Activated CD4-positive, alpha-beta T cell treated with anti-CD3 and anti-CD28 coated beads, Interleukin-2, amount 50 U/mL, for 16 hours (primary cell): ENCODE data around the gene PLXND1.
"Not testable (repeated sequence)": the region's sequence is repeated elsewhere in the genome, so short reads cannot be mapped to it uniquely, and the experiment has no call there.

Experiments
- DNase-seq: peaks from one replicate; pipeline ENCODE4 v3.0.0-alpha.2; 2020

Gene PLXND1

DNA sequence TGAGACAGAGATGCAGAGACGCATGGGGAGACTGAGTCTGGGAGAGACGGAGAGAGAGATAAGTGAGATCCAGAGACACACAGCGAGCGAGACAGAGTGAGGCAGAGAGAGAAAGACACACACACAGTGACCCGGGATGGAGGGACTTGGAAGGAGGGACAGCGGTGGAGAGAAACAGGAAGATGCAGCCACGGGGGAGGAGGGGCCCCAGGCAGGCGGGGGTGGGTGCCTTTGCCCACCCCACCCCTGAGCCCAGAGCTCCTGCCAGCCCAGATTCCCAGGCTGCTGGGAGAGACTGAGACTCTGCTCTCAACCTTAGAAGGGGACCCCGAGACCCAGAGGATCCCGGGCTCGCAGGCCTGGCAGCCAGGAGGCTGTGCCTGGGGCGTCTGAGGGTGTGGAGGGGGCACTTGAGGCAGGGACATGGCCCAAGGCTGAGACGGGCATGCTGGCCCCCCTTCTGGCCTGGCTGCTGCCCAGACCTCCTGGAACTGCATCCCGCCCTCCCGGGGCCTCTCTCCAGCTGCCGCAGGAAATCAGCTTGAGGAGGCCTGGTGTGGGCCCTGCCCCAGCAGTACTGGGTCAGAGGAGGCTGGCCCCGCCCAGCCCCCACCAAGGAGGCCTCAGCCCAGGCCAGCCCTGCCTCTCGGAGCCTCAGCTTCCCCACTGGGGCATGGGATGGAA is 45.4 kb downstream of the PLXND1 start:
- DNase-seq: no peak

DNA sequence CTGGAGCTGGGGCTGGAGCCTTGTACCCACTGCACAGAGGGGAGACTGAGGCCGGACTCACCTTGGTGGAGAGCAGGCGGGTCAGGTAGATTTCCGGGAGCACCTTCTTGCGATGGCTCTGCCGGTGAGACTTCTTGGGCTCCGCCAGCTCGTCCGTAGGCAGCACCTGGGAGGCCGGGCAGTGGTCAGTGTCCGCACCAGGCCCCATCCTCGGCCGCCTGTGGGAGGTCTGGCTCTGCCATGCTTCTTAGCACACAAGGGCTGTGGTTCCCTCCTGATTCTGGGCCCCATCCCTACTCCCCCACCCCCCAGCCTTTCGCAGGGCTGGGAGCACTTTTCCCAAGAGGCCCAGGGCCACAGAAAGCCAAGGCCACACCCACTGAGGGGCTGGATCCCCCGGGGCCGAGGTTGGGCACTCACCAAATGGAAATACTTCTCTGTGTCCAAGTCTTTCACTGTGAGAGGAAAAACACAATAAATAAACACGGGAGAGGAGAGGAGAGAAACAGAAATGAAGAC is 46.1 kb downstream of the PLXND1 start:
- DNase-seq: no peak

DNA sequence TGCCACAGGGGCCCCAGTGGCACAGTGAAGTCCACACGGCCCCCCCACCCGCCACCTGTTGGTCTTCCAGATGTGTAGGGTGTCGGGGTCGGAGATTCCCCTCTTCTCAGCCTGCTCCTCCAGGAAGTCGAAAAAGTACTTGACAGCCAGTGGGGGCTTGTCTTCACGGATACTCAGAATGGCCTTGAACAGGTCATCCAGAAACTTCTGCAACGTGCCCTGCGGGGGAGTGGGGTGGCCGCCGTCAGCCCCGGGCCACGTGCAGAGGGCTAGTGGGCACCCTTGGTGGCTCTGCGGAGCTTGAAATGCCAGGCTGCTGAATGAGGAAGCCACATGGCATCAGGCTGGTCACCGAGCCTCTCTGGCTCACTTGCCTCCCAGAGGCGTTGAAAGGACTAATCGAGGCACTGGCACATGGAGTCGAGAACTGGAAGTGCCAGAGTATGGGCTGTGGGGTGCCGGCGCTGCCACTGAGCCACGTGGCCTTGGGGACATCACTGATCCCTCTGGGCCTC is 46.9 kb downstream of the PLXND1 start:
- DNase-seq: no peak

DNA sequence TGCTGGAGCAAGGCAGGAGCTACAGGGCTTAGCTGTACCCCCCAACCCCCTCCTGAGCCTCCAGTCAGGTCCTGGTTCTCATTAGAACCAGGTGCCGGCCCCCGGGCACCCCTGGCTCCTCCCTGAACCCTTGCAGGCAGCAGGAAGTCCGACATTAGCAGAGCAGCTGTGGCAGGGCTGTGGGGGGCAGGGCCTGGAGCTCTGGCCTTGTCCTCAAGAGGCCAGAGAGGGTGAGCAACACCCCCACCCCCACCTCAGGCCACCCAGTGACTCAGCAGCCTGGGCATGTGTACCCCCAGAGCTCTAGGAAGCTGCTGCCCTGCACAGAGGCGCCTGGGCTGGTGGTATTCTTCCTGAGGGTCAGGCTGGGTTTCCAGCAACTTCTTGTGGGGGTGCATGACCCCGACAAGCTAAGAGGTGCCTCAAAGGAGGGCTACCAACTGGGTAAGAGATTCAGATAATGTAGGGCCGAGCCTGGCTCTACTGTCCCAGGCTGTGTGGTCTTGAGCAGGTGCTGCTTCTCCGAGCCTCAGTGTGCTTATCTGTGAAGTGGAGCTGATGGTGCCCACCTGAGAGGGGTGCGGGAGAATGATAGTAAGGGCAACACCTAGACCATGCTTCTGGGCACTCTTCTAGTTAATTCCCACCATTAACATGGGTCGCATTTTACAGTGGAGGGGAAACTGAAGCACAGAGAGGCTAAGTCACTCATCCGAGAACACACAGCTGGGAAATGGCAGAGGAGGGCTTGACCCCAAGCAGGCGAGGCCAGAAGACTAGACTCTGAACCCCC is 47.5 kb downstream of the PLXND1 start:
- DNase-seq: no peak

DNA sequence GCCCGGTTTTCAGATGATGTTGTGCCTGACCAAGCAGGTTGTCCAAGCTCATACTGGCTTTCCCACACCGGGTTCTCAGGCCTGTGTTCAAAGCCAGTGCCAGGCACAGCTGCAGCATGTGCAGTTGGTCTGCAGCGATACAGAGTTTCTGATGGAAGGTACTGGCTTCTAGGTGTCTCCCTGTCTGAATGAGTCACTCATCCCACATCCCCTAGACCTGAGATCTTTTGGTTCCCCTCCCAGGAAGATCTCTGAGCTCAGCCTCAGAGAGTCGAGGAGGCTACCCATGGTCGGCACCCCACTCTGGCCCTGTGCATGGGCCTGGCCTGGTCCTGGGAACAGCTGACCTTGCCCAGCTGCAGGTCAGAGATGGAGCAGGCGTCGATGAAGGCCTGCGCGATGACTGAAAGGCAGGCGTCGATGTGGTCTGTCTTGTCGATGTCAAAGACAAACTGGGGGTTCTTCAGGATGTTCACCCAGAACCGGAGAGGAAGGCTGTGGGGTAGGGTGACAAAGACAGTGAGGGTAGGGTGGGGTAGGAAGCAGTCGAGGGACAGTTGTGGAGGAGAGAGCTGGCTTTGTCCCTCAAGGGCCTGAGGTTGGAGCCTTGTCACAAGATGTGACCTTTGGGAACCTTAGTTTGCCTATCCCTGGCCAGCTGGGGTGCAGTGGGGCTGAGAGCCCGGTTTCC is 48.2 kb downstream of the PLXND1 start:
- DNase-seq: no peak

DNA sequence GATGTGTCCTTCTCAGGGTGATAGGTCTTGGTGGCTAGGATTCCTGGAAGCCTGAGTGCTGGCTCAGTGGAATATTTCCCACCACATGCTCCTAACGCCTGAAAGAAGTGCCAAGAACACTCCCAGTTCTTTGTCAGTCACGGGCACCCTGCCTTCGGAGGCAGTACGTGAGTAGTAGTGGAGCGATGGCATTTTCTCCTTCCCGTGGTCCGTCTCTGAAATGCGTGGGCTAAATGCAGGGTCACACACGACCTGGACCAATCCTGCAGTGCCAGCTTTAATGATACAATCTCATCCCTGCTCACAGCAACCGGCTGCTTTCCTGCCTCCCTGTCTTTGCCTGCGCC is 49.0 kb downstream of the PLXND1 start:
- no peak for DNase-seq

DNA sequence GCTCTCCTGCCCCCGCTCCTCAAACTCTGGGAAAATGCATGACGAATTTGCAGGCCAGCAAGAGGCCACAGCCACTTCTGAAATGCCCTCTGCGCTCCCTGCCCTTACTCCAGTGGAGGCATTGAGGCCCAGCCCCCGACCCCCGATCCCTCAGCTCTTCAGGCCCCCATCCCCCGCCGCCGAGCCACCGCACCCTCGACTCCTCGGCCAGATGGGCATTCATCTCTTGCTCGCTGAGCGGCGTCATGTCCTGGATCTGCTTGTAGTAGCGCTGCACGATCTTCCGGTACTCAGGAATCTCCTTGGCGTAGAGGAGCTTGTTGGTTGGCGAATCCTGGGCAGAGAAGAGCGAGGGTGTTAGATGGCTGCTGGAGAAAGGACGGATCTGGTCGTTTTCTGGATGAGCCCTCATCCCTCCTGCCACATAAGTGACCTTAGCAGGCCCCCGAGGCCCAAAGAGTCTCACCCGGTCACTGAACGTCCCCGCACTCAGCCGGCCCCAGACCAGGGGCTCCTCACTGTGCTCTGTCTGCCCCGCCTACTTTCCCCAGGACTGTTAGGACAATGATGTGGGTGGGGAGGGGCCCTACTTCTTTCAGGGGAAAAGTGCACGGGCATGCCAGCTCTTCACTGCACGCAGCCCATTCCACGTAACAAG is 49.5 kb downstream of the PLXND1 start:
- no peak for DNase-seq

DNA sequence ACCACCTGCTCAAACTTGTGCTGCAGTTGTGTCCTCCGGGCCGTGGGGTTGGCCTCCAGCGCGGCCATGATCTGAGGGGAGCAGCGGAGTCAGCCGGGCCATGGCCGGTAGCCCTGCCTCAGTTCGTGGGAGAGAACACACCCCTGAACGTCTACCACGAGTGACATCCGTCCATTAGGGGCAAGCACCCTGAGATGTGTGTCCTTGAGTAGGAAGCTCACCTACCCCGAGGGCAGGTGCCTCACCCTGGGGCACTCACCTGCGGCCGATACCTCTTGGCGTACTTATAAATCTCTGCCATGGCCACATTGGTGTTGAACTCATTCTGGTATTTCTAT is 50.1 kb downstream of the PLXND1 start:
- DNase-seq: no peak

DNA sequence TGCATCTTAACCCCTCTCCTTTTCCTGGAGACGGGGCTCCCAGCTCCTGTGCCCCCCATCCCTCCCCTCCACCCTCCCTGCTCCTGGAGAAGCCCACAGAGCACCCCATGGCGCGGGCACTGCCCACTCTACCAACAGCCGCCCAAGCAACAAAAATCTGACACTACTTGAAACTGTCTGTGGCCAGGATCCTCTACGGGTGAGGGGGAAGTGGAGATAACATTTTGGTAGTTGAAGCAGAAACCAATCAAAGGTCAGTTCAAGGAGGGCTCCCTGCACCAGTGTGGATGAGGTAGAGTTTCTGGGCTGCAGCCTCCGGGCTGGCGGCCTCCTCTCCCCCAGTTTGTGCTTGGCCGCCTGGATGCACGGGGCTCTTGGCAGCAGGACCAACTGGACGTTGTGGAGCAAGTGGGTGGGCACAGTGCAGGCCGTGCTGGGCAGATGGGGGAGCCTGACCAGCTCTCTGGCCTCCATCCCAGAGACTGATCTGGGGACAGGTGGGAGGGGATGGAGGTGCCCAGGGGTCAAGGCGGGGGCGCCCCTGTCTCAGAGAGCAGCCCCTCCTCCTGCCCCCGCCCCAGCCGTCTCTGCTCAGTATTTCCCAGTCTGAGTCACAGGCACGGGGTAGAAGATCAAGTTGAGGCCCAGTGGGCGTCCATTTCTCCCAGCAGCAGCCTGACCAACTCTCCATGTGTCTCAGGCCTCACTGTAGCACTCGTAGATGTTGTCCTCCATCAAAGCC is 50.7 kb downstream of the PLXND1 start:
- no peak for DNase-seq

DNA sequence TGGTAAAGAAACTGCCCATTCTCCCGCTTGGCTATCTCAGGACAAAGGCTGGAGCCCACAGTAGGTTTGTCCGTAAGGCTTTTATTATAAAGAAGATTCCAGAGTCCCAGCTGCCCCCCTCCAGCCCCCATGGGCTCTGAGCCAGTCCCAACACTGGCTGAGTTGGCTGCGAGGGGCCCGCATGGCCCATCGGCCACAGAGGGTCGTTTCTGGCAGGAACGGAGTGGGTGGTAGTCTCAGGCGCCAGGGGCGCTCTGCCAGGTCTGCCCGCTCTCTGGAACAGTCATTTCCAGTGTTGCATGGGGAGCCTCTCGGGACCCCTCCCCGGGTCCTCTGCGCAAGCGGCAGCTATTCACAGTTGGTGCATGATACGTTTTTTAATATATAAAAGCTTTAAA is 51.3 kb downstream of the PLXND1 start:
- no peak for DNase-seq

DNA sequence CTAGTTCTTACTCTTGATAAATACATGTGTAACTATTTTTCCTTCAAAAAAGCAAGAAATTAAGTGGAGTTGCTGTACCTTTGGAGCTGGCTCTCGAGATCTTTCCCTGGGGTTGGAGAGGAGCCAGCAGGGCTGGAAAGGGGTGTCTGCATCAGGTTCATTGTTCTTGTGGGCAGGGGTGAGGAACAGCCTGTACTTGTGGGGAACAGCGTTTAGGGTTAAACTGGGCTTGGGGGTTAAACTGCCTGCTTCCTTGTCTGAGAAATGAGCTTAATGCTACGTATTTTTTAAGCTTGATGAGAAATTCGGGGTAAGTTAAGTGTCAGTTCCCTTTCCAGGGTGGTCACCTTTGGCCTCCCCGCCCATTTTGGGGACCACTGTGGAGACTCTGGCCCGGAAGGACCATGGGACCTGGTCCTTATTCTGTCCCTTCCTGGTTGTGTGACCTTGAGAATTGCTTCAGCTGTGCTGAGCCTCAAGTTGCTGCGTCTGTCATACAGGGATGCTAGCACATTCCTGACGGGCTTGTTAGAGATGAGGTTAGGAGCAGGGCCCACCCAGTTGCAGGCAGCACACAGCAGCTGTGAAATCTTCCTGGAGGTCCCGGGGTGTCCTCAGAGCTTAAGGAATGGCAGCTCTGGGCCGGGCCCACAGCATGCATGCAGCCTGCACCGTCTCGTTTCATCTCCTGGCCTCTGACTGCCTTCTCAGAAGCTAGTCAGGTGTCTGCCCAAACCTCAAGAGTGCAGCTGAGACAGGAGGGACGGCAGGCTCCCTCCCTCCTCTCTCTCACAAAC is 51.9 kb downstream of the PLXND1 start:
- no peak for DNase-seq

DNA sequence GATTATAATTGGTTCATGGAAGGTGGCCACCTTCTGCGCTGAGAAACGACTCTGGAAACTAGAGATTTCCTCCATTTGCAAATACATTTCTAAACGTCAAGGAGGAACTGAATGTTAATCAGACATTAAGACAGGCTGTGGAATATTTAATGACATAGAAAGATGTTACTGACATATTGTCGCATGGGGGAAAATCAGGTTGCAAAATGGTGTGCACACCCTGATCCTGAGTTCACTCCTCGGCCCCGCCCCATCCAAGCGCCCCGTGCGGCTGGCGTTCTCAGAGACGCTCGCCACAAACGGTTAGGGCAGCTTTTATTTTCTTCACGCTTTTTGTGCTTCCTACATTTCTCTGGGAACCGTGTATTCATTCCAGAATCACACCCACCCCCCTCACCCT is 52.8 kb downstream of the PLXND1 start:
- no peak for DNase-seq

DNA sequence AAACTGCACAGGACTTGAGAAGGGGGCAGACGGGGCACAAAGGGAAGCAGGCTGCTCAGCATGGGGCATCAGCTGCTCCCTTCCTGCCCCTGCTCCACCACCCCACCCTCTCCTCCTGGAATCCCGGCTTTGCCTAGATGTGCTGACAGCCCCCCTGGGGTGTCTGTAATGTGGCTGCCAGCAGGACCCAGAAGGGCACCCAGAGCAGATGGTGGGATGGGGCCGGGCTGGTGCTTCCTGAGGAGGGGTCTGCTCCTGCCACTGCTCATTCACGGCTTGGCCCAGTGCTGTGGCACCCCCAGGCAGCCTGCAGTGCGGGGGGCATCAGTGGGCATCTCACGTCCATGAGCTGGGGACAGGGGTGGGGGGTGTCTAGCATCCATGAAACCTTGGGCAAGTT is 53.3 kb downstream of the PLXND1 start:
- DNase-seq: no peak

DNA sequence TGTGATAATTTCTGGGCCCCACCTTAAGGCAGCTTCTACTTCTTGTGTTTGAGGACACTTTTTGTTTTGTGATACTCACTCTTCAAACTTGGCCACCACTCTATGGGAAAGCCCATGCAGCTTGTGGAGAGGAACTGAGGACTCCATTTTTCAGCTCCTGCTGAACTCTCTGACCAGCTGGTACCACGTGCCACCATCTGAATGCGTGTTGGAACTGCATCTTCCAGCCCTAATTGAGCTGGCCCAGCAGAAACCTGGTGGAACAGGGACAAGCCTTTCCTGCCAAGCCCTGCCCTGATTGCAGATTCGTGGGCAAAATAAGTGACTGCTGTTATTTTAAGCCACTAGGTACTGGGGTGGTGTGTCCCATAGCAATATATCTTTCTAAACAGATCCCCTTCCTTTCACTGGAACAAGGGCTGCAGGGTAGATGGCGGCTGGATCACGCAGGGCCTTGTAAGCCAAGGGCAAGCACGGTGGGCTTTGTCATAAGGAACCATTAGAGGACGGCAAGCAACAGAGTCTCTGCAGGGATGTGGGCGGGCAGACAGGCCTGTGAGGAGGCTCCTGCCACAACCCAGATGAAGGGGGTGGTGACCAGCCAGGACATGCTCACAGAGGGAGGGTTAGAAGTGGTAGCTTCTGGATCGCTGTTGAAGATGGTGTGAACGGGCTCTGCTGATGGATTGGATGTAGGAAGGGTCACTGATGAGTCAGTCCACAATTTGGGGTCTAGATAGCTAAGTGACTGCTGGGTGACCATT is 54.0 kb downstream of the PLXND1 start:
- no peak for DNase-seq

DNA sequence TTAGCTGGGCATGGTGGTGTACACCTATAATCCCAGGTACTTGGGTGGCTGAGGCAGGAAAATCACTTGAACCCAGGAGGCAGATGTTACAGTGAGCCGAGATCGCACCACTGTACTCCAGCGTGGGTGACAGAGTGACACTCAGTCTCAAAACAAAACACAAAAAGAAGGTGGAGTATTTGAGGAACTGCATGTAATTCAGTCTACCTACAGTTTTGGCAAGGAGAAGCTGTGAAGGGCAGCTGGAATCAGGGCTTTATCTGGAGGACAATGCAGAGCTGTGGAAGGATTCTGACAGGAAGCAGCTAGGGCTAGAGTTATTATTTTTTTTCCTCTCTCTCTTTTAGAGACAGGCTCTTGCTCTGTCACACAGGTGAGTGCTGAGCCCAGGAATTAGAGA is 56.7 kb downstream of the PLXND1 start:
- no peak for DNase-seq

DNA sequence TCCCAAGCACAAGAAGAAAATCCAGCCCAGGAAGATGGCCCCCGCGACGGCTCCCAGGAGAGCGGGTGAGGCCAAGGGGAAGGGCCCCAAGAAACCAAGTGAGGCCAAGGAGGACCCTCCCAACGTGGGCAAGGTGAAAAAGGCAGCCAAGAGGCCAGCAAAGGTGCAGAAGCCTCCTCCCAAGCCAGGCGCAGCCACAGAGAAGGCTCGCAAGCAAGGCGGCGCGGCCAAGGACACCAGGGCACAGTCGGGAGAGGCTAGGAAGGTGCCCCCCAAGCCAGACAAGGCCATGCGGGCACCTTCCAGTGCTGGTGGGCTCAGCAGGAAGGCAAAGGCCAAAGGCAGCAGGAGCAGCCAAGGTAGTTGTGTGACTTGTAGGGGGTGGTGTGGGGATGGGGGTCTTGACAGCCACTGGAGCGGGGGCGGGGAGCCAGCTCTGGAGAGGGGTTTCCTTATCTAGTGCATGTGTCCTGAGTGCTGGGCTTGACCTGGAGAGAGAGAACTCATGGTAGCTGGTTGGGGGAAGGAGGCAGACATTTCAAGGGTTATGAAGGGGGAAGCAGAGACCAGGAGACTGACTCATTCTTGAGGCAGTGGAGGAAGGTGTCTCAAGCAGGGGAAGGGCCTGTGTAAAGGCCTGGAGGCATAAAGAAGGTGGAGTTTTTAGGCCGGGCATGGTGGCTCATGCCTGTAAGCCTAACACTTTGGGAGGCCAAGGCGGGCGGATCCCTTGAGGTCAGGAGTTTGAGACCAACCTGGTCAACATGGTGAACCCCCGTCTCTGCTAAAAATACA is 57.3 kb downstream of the PLXND1 start:
- no peak for DNase-seq

DNA sequence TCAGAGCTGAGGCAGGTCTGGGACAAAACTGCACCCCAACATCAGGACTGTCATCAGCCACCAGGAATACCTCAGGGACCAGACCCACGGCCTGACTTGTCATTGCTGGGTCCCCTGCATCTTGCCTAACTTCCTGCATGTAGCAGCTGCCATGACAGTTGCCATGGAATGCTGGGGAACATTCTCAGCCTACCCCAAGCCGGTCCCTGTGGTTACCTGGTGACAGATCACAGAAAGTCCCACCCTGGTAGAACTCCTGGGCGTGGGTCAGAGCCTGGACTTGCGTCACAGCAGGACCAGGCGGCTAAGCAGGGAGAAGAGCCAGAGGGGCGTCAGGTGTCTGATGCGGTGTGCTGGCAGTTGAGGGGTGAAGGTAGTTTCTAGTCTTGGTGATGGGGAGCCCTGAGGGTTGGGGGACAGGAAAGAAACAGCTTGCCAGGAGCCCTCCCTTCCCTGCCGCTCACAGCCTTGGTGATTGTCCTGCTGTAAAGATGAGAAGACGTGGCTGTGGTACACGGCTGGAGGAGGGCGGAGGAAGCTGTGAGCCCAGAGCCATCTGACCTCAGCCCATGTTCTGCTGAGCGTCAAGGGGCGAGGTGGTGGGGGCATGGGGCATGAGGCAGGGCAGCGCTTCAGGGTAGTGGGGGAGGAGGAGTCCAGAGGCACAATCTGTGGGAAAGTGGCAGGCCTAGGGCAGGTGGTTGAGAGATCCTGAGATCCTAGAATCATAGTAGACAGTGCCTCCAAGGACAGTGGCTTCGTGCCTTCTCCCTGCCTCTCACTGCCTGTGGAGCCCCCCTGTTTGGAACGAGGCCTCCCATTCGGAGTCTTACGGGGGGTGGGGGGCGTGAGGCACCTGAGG is 58.1 kb downstream of the PLXND1 start:
- no peak for DNase-seq

DNA sequence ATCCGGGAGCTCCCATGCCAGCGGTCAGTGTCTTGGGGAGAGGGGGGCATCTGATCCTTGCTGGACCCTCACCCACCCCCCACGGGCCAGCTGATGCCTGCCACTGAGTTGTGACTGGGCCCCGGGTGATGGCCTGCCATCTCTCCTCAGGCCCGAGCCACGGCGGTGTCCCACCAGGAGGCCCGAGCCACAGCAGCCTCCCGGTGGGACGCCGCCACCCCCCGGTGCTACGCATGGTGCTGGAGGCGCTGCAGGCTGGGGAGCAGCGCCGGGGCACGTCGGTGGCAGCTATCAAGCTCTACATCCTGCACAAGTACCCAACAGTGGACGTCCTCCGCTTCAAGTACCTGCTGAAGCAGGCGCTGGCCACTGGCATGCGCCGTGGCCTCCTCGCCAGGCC is 59.2 kb downstream of the PLXND1 start:
- no peak for DNase-seq

DNA sequence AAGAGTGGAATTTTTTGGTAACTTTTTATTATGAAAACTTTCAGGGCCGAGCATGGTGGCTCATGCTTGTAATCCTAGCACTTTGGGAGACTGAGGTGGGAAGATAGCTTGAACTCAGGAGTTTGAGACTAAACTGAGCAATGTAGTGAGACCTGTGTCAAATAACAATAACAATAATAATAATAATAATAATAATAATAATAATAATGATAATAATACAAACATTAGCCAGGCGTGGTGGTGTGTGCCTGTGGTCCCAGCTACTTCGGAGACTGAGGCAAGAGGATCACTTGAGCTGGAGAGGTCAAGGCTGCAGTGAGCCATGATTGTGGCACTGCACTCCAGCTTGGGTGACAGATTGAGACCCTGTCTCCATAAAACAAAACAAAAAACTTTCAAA is 60.5 kb downstream of the PLXND1 start:
- not testable (repeated sequence) for DNase-seq
